ENCODE results near the gene S1PR3.

DNA sequence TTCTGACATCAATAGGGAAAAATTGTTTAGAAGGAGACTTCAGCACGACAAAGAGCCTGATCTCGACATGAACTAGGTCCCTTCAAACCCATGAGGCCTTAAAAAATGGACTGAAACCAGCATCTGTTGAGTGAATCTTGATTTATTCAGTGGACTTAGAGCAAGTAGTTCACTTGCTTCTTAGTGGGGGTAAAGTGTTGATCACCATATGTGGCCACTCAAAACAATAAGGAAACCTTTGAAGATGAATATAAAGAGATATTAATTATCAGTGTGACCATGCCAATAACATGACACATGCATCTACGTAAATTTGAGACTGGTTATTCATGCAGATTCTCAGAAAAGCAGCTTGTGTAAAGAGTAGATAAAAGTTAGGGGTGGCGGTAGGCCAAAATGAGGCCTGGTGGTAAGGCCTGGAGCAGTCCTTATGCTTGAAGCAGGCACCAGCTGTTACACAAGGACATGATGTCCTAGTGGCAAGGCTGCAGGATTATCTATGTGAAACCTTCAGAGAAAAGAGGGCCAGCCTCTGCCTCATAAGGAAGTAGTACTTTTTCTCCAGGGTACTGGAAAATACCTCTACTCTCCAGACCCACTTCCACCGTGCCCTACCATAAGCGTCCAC, 61.3 kb downstream of the S1PR3 start:
- TF ChIP-seq, protein P1, sequence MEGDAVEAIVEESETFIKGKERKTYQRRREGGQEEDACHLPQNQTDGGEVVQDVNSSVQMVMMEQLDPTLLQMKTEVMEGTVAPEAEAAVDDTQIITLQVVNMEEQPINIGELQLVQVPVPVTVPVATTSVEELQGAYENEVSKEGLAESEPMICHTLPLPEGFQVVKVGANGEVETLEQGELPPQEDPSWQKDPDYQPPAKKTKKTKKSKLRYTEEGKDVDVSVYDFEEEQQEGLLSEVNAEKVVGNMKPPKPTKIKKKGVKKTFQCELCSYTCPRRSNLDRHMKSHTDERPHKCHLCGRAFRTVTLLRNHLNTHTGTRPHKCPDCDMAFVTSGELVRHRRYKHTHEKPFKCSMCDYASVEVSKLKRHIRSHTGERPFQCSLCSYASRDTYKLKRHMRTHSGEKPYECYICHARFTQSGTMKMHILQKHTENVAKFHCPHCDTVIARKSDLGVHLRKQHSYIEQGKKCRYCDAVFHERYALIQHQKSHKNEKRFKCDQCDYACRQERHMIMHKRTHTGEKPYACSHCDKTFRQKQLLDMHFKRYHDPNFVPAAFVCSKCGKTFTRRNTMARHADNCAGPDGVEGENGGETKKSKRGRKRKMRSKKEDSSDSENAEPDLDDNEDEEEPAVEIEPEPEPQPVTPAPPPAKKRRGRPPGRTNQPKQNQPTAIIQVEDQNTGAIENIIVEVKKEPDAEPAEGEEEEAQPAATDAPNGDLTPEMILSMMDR (IDR thresholded peaks at IDR 0.05): no peak
- no peak for TF ChIP-seq POLR2A (IDR thresholded peaks at IDR 0.05)

Data from thyroid gland (tissue), 4 donors.